Measurements from ENCODE around the gene MGAT5.

The MGAT5 gene

GRCh38 chr2:134268265-134268664, 14.4 kb downstream of the MGAT5 start:
- Histone ChIP-seq H2BK15ac (ENCODE audit: low read length) (no peak overlapping the region), H3K18ac (ENCODE audit: low read length) (no peak overlapping the region), H3K4me2 (ENCODE audit: insufficient read depth, low read length, poor library complexity, severe bottlenecking) (no peak overlapping the region), H3K4me1 (ENCODE audit: control insufficient read depth in 2 of 2, insufficient read depth in 1 of 2, low read depth in 1 of 2, low read length in 2 of 2) (peaks cover 0 to 2% of the 10 kb centered on the region in 2 donors), H2AK5ac (ENCODE audit: low read depth, low read length) (no peak overlapping the region), H3K79me1 (ENCODE audit: low read depth, low read length) (no peaks in the 10 kb centered on the region), H3K14ac (ENCODE audit: low read length) (no peak overlapping the region), H3K4me3 (ENCODE audit: low read length in 2 of 2) (no peak overlapping the region), H2BK120ac (ENCODE audit: low read depth, low read length) (no peak overlapping the region), H4K91ac (ENCODE audit: low read depth, low read length, poor library complexity) (no peak overlapping the region), H3K27me3 (ENCODE audit: control insufficient read depth in 3 of 3, insufficient read depth in 3 of 3, low read depth in 1 of 3, low read length in 3 of 3) (no peaks in the 10 kb centered on the region), H3K27ac (replicated peaks; ENCODE audit: low read length) (no peak overlapping the region), H3K23ac (ENCODE audit: low read depth, low read length, poor library complexity) (no peak overlapping the region), H2AFZ (ENCODE audit: low read length) (no peak overlapping the region), H3K36me3 (replicated peaks in 1 of 2; ENCODE audit: control insufficient read depth in 2 of 2, insufficient read depth in 2 of 2, low read length in 2 of 2) (peaks cover 2 to 22% of the 10 kb centered on the region in 2 donors), H3K4ac (ENCODE audit: low read length) (no peak overlapping the region), H3K9ac (ENCODE audit: low read depth, low read length, poor library complexity) (no peak overlapping the region), H4K8ac (ENCODE audit: low read depth, low read length) (no peak overlapping the region), H2BK5ac (ENCODE audit: low read length) (no peak overlapping the region), H2BK12ac (ENCODE audit: low read length) (no peak overlapping the region), H3K9me3 (replicated peaks in 1 of 2; ENCODE audit: control insufficient read depth in 2 of 2, insufficient read depth in 1 of 2, low read depth in 1 of 2, low read length in 2 of 2) (no peaks in the 10 kb centered on the region)
- no peak for DNase-seq (ENCODE audit: low spot score)
- WGBS, 2 donors (ENCODE audit: extremely low coverage in 2 of 2, insufficient read length in 2 of 2, insufficient replicate concordance in 1 of 2): no CpG with 5 or more reads among the region's 5 CpGs

- Histone ChIP-seq H3K4ac (ENCODE audit: low read length) (no peak overlapping the region), H2AK5ac (ENCODE audit: low read depth, low read length) (no peak overlapping the region), H3K27me3 (ENCODE audit: control insufficient read depth in 3 of 3, insufficient read depth in 3 of 3, low read depth in 1 of 3, low read length in 3 of 3) (no peaks in the 10 kb centered on the region), H3K18ac (ENCODE audit: low read length) (no peak overlapping the region), H3K27ac (replicated peaks; ENCODE audit: low read length) (no peak overlapping the region), H2BK12ac (ENCODE audit: low read length) (no peak overlapping the region), H3K36me3 (replicated peaks in 1 of 2; ENCODE audit: control insufficient read depth in 2 of 2, insufficient read depth in 2 of 2, low read length in 2 of 2) (peaks cover 2 to 23% of the 10 kb centered on the region in 2 donors), H3K4me1 (ENCODE audit: control insufficient read depth in 2 of 2, insufficient read depth in 1 of 2, low read depth in 1 of 2, low read length in 2 of 2) (peaks cover 0 to 2% of the 10 kb centered on the region in 2 donors), H3K4me3 (ENCODE audit: low read length in 2 of 2) (no peak overlapping the region), H2BK120ac (ENCODE audit: low read depth, low read length) (no peak overlapping the region), H3K23ac (ENCODE audit: low read depth, low read length, poor library complexity) (no peak overlapping the region), H3K4me2 (ENCODE audit: insufficient read depth, low read length, poor library complexity, severe bottlenecking) (no peak overlapping the region), H4K8ac (ENCODE audit: low read depth, low read length) (no peak overlapping the region), H4K91ac (ENCODE audit: low read depth, low read length, poor library complexity) (no peak overlapping the region), H3K9ac (ENCODE audit: low read depth, low read length, poor library complexity) (no peak overlapping the region), H3K14ac (ENCODE audit: low read length) (no peak overlapping the region), H2AFZ (ENCODE audit: low read length) (no peak overlapping the region), H2BK5ac (ENCODE audit: low read length) (no peak overlapping the region), H3K79me1 (ENCODE audit: low read depth, low read length) (no peaks in the 10 kb centered on the region), H3K9me3 (replicated peaks in 1 of 2; ENCODE audit: control insufficient read depth in 2 of 2, insufficient read depth in 1 of 2, low read depth in 1 of 2, low read length in 2 of 2) (no peaks in the 10 kb centered on the region), H2BK15ac (ENCODE audit: low read length) (no peak overlapping the region)
- no CpG with 5 or more reads among the region's 3 CpGs for WGBS, 2 donors (ENCODE audit: extremely low coverage in 2 of 2, insufficient read length in 2 of 2, insufficient replicate concordance in 1 of 2)
- DNase-seq (ENCODE audit: low spot score): no peak
Measured at GRCh38 chr2:134269230-134269629, 15.4 kb downstream of the MGAT5 start.

GRCh38 chr2:134269972-134270735, 16.3 kb downstream of the MGAT5 start:
- no peak overlapping the region for H3K23ac ChIP-seq (ENCODE audit: low read depth, low read length, poor library complexity)
- peaks cover 0 to 2% of the 10 kb centered on the region in 2 donors for H3K4me1 ChIP-seq (ENCODE audit: control insufficient read depth in 2 of 2, insufficient read depth in 1 of 2, low read depth in 1 of 2, low read length in 2 of 2)
- no peak overlapping the region for H2BK5ac ChIP-seq (ENCODE audit: low read length)
- no peak overlapping the region for H3K4me3 ChIP-seq (ENCODE audit: low read length in 2 of 2)
- no peak overlapping the region for H3K4ac ChIP-seq (ENCODE audit: low read length)
- H4K91ac ChIP-seq (ENCODE audit: low read depth, low read length, poor library complexity): no peak overlapping the region
- no peaks in the 10 kb centered on the region for H3K79me1 ChIP-seq (ENCODE audit: low read depth, low read length)
- no peak overlapping the region for H3K9ac ChIP-seq (ENCODE audit: low read depth, low read length, poor library complexity)
- H3K14ac ChIP-seq (ENCODE audit: low read length): no peak overlapping the region
- H3K9me3 ChIP-seq (replicated peaks in 1 of 2; ENCODE audit: control insufficient read depth in 2 of 2, insufficient read depth in 1 of 2, low read depth in 1 of 2, low read length in 2 of 2): no peaks in the 10 kb centered on the region
- no peak for DNase-seq (ENCODE audit: low spot score)
- H2BK120ac ChIP-seq (ENCODE audit: low read depth, low read length): no peak overlapping the region
- H2AK5ac ChIP-seq (ENCODE audit: low read depth, low read length): no peak overlapping the region
- H2AFZ ChIP-seq (ENCODE audit: low read length): no peak overlapping the region
- no peaks in the 10 kb centered on the region for H3K27me3 ChIP-seq (ENCODE audit: control insufficient read depth in 3 of 3, insufficient read depth in 3 of 3, low read depth in 1 of 3, low read length in 3 of 3)
- no peak overlapping the region for H4K8ac ChIP-seq (ENCODE audit: low read depth, low read length)
- H3K4me2 ChIP-seq (ENCODE audit: insufficient read depth, low read length, poor library complexity, severe bottlenecking): no peak overlapping the region
- peaks cover 2 to 26% of the 10 kb centered on the region in 2 donors for H3K36me3 ChIP-seq (replicated peaks in 1 of 2; ENCODE audit: control insufficient read depth in 2 of 2, insufficient read depth in 2 of 2, low read length in 2 of 2)
- no CpG with 5 or more reads among the region's 7 CpGs for WGBS, 2 donors (ENCODE audit: extremely low coverage in 2 of 2, insufficient read length in 2 of 2, insufficient replicate concordance in 1 of 2)
- no peak overlapping the region for H2BK12ac ChIP-seq (ENCODE audit: low read length)
- no peak overlapping the region for H2BK15ac ChIP-seq (ENCODE audit: low read length)
- no peak overlapping the region for H3K27ac ChIP-seq (replicated peaks; ENCODE audit: low read length)
- no peak overlapping the region for H3K18ac ChIP-seq (ENCODE audit: low read length)

GRCh38 chr2:134271758-134272157, 17.9 kb downstream of the MGAT5 start:
- H3K36me3 ChIP-seq (replicated peaks in 1 of 2; ENCODE audit: control insufficient read depth in 2 of 2, insufficient read depth in 2 of 2, low read length in 2 of 2): peaks cover 2 to 26% of the 10 kb centered on the region in 2 donors
- H3K9me3 ChIP-seq (replicated peaks in 1 of 2; ENCODE audit: control insufficient read depth in 2 of 2, insufficient read depth in 1 of 2, low read depth in 1 of 2, low read length in 2 of 2): no peaks in the 10 kb centered on the region
- H2BK12ac ChIP-seq (ENCODE audit: low read length): no peak overlapping the region
- H2AK5ac ChIP-seq (ENCODE audit: low read depth, low read length): no peak overlapping the region
- WGBS, 2 donors (ENCODE audit: extremely low coverage in 2 of 2, insufficient read length in 2 of 2, insufficient replicate concordance in 1 of 2): no CpG with 5 or more reads among the region's 2 CpGs
- H3K79me1 ChIP-seq (ENCODE audit: low read depth, low read length): no peaks in the 10 kb centered on the region
- no peak overlapping the region for H4K91ac ChIP-seq (ENCODE audit: low read depth, low read length, poor library complexity)
- no peak for DNase-seq (ENCODE audit: low spot score)
- no peak overlapping the region for H3K27ac ChIP-seq (replicated peaks; ENCODE audit: low read length)
- H3K4ac ChIP-seq (ENCODE audit: low read length): no peak overlapping the region
- no peak overlapping the region for H3K4me3 ChIP-seq (ENCODE audit: low read length in 2 of 2)
- H2BK5ac ChIP-seq (ENCODE audit: low read length): no peak overlapping the region
- peaks cover 0 to 2% of the 10 kb centered on the region in 2 donors for H3K4me1 ChIP-seq (ENCODE audit: control insufficient read depth in 2 of 2, insufficient read depth in 1 of 2, low read depth in 1 of 2, low read length in 2 of 2)
- no peak overlapping the region for H4K8ac ChIP-seq (ENCODE audit: low read depth, low read length)
- H3K23ac ChIP-seq (ENCODE audit: low read depth, low read length, poor library complexity): no peak overlapping the region
- H3K27me3 ChIP-seq (ENCODE audit: control insufficient read depth in 3 of 3, insufficient read depth in 3 of 3, low read depth in 1 of 3, low read length in 3 of 3): no peaks in the 10 kb centered on the region
- no peak overlapping the region for H3K14ac ChIP-seq (ENCODE audit: low read length)
- no peak overlapping the region for H2AFZ ChIP-seq (ENCODE audit: low read length)
- no peak overlapping the region for H3K4me2 ChIP-seq (ENCODE audit: insufficient read depth, low read length, poor library complexity, severe bottlenecking)
- no peak overlapping the region for H2BK15ac ChIP-seq (ENCODE audit: low read length)
- H2BK120ac ChIP-seq (ENCODE audit: low read depth, low read length): no peak overlapping the region
- no peak overlapping the region for H3K9ac ChIP-seq (ENCODE audit: low read depth, low read length, poor library complexity)
- H3K18ac ChIP-seq (ENCODE audit: low read length): no peak overlapping the region
